ENCODE measurements around the gene TTC39A. TPM values are rescaled to one million over a fixed set of nuclear protein-coding genes. Genes with fewer than 3 reads are reported as not detected.

The TTC39A gene
- total RNA-seq, 1 experiment from 2014 or later: 0.35 TPM

- Mint-ChIP-seq H3K4me1 (ENCODE audit: insufficient read depth, unreplicated experiment) (peaks cover 5% of the 10 kb centered on the region), H3K36me3 (ENCODE audit: insufficient read depth, unreplicated experiment) (no peaks in the 10 kb centered on the region), H3K27ac (ENCODE audit: low read depth, unreplicated experiment) (peak overlapping the region; percentile 55), H3K4me3 (ENCODE audit: unreplicated experiment) (no peak overlapping the region), H3K27me3 (ENCODE audit: insufficient read depth, unreplicated experiment) (peaks cover 19% of the 10 kb centered on the region), H3K9me3 (ENCODE audit: unreplicated experiment) (no peaks in the 10 kb centered on the region)
- no peak for TF ChIP-seq CTCF (IDR thresholded peaks at IDR 0.05; ENCODE audit: unreplicated experiment)
- ChIA-PET CTCF (interaction anchor here (0.6 kb wide), 1 partner anchor 673 kb away, joined by 3 read pairs; no protein-coding TSS in a partner anchor), POLR2A (interaction anchor here (0.7 kb wide), 1 partner anchor 425 kb away, joined by 4 read pairs; no protein-coding TSS in a partner anchor)
- BruUV-seq (replicated peaks): no TSS peak
- DNase-seq (ENCODE audit: unreplicated experiment): no peak
- intact Hi-C loops (cut with micrococcal nuclease): no loop called here
Measured at GRCh38 chr1:51347398-51348146, 17.2 kb upstream of the TTC39A start.

GRCh38 chr1:51346086-51346942, 16.0 kb upstream of the TTC39A start:
- intact Hi-C loops (cut with micrococcal nuclease): no loop called here
- H3K4me1 Mint-ChIP-seq (ENCODE audit: insufficient read depth, unreplicated experiment): no peaks in the 10 kb centered on the region
- BruUV-seq (replicated peaks): no TSS peak
- POLR2A ChIA-PET: no interaction called here
- H3K27me3 Mint-ChIP-seq (ENCODE audit: insufficient read depth, unreplicated experiment): peaks cover 21% of the 10 kb centered on the region
- CTCF ChIA-PET: interaction anchor here (0.6 to 0.7 kb wide), 2 partner anchors 10 to 148 kb away, joined by 3 to 4 read pairs; no protein-coding TSS in a partner anchor
- H3K27ac Mint-ChIP-seq (ENCODE audit: low read depth, unreplicated experiment): no peak overlapping the region
- no peak for DNase-seq (ENCODE audit: unreplicated experiment)
- H3K9me3 Mint-ChIP-seq (ENCODE audit: unreplicated experiment): no peaks in the 10 kb centered on the region
- TF ChIP-seq CTCF (IDR thresholded peaks at IDR 0.05; ENCODE audit: unreplicated experiment): no peak
- no peak overlapping the region for H3K4me3 Mint-ChIP-seq (ENCODE audit: unreplicated experiment)
- H3K36me3 Mint-ChIP-seq (ENCODE audit: insufficient read depth, unreplicated experiment): no peaks in the 10 kb centered on the region

GRCh38 chr1:51345300-51345687, 14.9 kb upstream of the TTC39A start:
- no peak for DNase-seq (ENCODE audit: unreplicated experiment)
- CTCF ChIA-PET: no interaction called here
- intact Hi-C loops (cut with micrococcal nuclease): no loop called here
- no peak for TF ChIP-seq CTCF (IDR thresholded peaks at IDR 0.05; ENCODE audit: unreplicated experiment)
- no TSS peak for BruUV-seq (replicated peaks)
- Mint-ChIP-seq H3K27ac (ENCODE audit: low read depth, unreplicated experiment) (no peak overlapping the region), H3K27me3 (ENCODE audit: insufficient read depth, unreplicated experiment) (peaks cover 21% of the 10 kb centered on the region), H3K4me3 (ENCODE audit: unreplicated experiment) (no peak overlapping the region), H3K4me1 (ENCODE audit: insufficient read depth, unreplicated experiment) (no peaks in the 10 kb centered on the region), H3K9me3 (ENCODE audit: unreplicated experiment) (no peaks in the 10 kb centered on the region), H3K36me3 (ENCODE audit: insufficient read depth, unreplicated experiment) (no peaks in the 10 kb centered on the region)
- POLR2A ChIA-PET: interaction anchor here (0.9 to 1.2 kb wide), 2 partner anchors 10 to 17 kb away, joined by 3 read pairs; no protein-coding TSS in a partner anchor
